GM18951 (cell line): Measurements from ENCODE around the gene C1D.

Source experiments
- POLR2A ChIP-seq: IDR thresholded peaks from 4 replicates; pipeline ENCODE4 v1.6.1; 2011; ENCODE audit warnings: mild to moderate bottlenecking; ENCODE audit not compliant: insufficient read length, insufficient read depth; ENCODE audit errors: extremely low read depth
- in situ Hi-C: fragments of 300-500 bp; cut with MboI; formaldehyde crosslinking; loops from one replicate; pipeline ENCODE4 v1.12.0; 2022; ENCODE audit warnings: low sequenced_read_pairs, mixed read lengths, inconsistent platforms; ENCODE audit not compliant: unreplicated experiment

Gene C1D, protein sequence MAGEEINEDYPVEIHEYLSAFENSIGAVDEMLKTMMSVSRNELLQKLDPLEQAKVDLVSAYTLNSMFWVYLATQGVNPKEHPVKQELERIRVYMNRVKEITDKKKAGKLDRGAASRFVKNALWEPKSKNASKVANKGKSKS

DNA sequence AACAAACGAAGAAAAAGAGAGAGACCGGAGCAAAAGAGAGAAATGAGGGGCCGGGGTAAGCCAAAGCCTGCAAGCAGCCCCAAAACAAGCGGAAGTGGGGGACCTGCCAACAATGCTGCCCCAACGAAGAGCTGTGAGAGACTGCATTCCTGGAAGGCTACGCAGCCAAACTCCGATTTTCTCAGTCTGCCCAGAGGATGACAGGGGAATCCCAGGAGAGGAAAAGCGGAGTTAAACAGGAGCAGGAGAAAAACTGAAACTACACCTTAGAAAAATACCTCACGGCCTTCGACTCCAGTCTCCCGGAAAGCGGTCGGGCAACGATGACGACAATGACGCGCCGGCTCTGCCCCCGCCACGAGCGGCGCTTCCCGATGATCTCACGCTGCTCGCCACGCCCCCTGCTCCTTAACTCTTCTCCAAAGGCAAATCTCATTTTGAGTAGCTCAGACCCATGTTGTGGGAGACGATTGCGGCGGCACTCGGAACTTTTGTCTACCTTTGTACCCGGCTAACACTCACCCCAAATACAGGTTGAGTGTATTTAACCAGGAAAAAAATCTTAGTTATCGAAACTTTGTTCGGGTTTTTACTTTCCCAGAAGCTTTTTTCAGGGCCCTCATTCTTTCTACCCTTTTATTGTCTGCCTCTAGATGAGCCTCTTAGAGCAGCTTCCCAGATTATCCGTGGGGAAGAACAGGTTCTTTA lies at the start of gene C1D:
C1D (minus strand) TSS at position 325 of the 708 bp plus-strand sequence. CDS start 15,694 bp downstream, outside the sequence.
- TF ChIP-seq POLR2A: peak; percentile 75
- in situ Hi-C loops: no loop called here

DNA sequence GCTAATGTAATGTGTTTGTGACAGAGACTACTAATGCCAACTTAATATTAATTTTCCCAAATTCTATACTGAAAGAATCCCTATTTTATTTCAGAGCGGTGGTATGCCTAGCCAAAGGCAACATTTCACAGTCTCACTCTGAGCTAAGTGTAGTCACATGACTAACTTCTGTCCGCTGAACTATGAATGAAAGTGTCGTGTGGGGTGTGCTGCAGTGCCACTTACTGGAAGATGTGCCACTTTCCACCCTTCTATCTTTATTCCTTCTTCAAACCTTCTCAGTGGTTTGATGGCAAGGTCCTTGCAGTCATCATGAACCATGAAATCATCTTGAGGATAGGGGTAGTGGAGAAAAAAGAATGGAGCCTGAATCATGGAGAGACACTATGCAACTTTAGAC lies 47.3 kb upstream of the C1D start:
- in situ Hi-C loops: no loop called here
- no peak for TF ChIP-seq POLR2A

DNA sequence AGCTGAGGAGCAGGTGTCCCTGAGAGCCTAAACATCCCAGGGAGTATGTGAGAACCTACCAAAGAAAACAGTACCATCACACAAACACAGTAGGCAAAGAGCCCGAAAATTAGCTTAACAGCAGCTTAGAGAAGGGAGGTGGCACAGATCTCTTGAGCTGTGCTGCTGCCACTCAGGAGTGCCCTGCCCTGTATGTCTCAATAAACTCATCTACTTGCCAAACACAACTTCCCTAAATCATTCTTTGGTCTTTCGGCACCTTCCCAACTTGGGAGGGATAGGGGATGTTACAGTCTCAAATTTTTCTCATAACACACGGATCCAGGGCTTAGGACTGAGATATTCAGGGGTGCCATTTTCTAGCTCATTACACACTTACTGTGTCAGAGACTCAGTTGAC lies 45.3 kb upstream of the C1D start:
- in situ Hi-C loops: no loop called here
- TF ChIP-seq POLR2A: no peak

DNA sequence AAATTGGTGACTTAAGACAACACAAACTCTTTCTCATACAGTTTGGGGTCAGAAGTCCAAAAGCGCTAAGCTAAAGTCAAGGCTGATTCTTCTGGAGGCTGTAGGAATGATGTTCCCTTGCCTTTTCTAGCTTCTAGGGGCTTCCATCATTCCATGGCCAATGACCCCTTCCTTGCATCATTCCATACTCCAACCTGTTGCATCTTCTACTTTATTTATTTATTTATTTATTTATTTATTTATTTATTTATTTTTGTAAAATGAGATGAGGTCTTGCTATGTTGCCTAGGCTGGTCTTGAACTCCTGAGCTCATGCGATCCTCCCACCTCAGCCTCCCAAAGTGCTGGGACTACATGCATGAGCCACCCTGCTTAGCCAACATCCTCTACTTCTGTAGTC lies 44.7 kb upstream of the C1D start:
- no peak for TF ChIP-seq POLR2A
- in situ Hi-C loops: no loop called here

DNA sequence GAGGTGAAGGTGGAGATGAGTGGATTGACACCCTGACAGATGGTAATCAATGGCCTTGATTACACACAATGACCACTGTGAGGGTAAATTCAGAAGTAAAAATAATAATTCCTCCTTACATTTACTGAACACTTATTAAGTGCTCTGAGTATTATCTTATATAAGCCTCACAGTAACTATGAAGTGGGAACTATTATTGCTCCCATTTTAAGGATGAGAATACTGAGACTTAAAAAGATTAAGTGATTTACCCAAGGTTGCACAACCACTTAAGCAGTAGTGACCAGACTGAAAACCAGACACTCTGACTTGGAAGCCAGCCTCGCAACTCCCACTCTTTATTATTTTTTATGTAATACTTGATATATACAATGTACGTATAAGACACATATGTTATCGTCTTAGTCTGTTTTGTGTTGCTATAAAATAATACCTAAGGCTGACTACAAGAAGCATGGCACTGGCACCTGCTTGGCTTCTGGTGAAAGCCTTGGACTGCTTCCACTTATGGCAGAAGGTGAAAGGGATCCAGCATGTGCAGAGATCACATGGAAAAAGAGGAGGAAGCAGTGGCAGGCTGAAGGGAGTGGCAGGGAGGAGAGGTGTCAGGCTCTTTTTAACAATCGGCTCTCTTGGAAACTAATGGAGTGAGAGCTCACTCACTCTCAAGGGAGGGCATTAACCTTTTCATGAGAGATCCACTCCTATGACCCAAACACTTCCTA lies 41.5 kb upstream of the C1D start:
- TF ChIP-seq POLR2A: no peak
- in situ Hi-C loops: no loop called here

DNA sequence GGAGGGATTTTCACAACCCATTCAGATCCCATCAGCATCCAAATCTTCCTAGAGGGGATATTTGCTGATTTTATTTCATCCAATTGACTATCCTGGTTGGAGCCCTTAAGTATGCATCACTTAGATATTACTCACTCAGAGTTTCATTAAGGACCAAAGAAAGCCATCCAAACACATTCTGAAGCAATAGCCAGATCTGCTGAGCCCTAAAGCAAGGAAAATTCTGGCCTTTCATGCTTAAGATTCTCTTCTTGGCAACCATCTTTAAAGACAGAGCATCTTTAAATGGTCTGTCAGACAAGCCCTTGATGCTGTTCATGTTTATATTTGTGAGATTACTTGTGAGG lies 40.9 kb upstream of the C1D start:
- no peak for TF ChIP-seq POLR2A
- in situ Hi-C loops: no loop called here

DNA sequence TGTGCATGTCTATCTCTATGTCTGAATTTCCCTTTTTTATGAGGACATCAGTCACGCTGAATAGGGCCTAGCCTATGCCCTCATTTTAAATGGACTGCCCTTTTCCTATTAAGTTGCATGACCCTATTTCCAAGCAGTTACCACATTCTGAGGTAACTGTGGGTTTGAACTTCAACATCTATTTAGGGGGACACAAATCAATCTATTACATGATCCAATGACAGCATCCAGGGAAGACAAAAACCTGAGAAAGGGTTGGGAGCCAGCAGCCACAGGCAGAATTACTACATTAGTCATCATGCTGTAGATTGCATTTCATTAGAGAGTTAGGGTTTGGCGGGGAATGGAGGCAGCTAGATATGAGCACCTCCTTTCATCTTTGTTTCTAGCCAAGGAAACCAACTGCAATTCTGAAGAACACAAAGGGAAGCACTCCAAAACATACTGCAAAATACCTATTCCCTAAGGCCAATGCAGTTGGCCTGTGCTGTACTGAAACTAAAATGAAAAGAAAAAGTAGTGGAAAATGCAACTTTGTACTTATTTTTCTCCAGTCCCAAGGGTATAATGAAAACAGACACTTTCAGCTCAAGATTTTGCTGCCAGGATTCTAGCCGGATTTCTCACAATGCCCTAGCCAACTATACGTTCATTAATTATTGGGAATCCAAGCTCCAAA lies 40.4 kb upstream of the C1D start:
- in situ Hi-C loops: no loop called here
- no peak for TF ChIP-seq POLR2A

DNA sequence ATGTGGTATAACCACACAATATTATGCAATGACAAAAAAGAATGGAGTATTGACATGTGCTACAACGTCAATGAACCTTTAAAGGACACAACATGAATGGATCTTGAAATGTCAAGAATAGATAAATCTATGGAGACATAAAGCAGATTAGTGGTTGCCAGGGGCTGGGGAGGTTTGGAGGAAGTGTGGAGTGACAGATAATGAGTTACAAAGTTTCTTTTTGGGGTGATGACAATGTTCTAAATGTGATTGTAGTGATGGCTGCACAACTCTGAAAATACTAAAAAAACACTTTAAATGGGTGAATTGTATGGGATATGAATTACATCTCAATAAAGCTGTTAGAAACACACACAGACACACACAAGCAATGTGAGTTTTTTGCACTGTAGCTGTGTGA lies 37.4 kb upstream of the C1D start:
- in situ Hi-C loops: no loop called here
- TF ChIP-seq POLR2A: no peak

DNA sequence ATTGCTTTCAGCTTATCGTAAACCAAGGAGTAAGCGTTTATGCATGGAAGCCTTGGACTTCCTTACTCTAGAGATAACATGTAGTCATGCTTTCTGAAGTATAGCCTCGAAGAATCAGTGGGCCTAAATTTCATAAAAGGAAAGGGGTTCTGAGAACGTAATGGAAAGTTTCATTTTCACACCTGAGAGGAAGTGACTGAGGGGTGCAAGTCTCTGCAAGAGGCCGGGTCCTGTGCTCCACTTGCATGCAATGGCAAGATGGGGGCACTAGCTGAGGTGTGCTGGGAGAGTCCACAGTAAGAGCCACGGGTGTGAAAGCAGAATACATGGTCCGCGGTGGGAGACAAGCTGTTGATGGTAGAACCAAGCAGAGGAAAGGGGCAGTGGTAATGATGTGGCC lies 36.5 kb upstream of the C1D start:
- TF ChIP-seq POLR2A: no peak
- in situ Hi-C loops: no loop called here

DNA sequence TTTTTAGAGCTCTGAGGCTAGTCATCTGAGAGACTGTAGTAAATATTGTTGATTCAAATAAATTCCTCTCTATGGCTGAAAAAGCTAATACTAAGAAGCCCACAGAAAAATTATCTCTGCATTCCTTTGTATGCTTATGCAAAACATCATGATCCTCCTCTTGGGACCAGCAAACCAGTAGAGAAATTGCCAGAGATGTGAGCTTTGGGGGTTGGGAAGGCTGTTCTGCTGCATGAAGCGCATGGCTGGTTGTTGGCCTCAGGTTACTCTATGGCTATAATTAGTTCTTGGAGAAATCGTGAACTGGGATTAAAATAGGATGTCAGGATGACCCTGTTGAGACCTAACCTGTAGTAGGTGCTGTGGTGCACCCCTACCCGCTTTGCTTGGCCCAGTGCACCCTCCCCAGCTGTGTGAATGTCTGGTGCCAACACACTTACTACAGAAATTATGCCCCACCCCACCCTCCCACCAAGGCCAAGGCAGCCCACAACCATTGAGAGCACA lies 35.5 kb upstream of the C1D start:
- TF ChIP-seq POLR2A: no peak
- in situ Hi-C loops: no loop called here

DNA sequence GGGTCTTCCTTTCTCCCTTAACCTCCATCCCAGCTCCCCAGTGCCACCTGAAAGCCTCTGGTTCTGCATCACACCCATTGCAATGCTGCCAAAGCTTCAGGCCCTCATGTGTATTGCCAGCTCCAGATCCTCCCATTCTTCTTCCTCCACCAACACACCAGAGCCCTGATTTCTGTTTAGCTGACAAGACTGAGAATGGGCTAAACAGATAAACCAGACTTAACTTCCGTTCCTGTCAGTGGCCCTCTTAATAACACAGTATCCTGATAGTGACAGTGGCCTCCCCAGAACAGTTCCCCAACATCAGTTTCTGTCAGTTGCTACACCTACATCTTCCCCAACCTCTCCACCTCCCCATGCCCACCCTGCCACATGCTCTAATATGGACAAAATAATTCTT lies 31.3 kb upstream of the C1D start:
- TF ChIP-seq POLR2A: no peak
- in situ Hi-C loops: no loop called here

DNA sequence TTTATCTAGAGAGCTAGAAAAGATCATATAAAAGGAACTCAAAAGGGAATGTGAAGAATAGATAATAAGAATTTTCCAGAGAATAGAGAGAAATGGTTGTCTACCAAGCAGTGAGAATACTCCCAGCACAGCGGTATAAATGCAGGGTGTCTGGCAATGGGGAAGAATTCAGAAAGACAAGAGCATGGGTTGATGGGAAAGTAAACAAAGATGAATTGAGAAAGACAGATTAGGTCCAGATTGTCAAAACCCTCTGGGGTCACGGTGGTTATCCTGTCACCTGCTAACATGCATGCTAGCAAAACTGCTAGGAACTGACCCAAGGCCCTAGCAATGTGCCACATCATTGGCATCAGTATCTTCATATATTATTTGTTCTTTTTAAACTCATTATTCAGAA lies 30.8 kb upstream of the C1D start:
- TF ChIP-seq POLR2A: no peak
- in situ Hi-C loops: no loop called here

DNA sequence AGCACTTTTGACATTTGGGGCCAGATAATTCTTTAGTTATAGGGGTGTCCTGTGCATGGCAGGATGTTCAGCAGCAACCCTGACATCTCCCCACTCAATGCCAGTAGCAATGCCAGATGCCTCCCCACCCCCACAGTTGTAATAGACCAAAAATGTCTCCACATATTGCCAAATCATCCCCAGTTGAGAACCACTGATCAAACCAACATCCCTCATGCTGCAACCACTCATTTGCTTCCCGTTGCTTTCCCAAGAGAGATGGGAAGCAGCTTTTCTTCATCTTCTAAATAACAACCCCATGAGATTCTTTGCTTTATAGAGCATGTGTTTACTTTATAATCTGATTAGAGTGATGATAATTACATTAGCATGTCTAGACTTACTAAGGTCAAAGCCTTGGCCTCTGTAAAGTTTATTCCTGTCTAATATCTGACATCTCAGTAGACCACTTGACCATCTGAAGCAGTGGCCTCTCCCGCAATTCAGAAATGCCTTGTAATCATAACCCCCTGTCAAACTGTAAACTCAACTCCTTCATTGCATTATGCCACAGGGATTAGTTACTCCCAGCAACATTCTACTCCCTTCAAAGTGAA lies 28.7 kb upstream of the C1D start:
- TF ChIP-seq POLR2A: no peak
- in situ Hi-C loops: no loop called here
